ENCODE results near the gene ERF.

Gene ERF

DNA sequence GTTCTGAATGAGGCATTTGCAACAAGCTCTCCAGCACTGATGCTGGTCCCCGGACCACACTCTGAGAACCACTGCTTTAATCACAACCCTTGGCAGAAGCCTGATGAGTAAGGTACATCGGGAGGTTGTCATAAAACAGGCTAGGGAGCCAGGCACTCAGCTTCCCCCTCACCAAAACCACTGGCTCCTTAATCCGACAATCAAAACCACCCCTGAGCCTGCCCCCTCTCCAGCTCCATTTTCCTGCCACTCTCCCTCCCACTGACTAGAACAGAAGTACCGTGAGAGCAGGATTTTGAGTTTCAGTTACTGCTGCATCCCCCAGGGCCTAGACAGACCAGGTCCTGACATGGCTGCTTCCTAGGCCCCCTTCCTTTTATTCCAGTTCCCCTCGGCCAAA lies 19.7 kb downstream of the ERF start:
- DNase-seq (ENCODE audit: low read depth): no peak
- no peak overlapping the region for H3K4me3 ChIP-seq (ENCODE audit: control insufficient read depth, low read depth, low read length)
- TF ChIP-seq CTCF (conservative IDR thresholded peaks at IDR 0.05; ENCODE audit: control insufficient read depth, insufficient read depth, low read depth, low read length): no peak

DNA sequence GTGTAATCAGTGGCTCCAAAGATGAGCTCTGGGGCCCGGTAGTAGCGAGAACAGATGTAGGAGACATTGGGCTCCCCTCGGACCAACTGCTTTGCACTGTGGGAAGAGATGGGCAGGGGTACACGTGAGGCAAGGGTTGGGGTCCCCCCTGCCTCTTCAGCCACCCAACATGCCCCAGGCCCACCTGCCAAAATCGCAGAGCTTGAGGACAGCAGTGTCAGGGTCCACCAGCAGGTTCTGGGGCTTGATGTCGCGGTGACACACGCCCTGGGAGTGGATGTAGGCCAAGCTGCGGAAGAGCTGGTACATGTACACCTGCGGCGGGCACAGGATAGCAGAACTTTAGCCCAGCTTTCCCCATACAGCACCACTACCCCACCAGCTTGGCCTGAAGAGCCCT lies 20.6 kb downstream of the ERF start:
- no peak for TF ChIP-seq CTCF (conservative IDR thresholded peaks at IDR 0.05; ENCODE audit: control insufficient read depth, insufficient read depth, low read depth, low read length)
- no peak overlapping the region for H3K4me3 ChIP-seq (ENCODE audit: control insufficient read depth, low read depth, low read length)
- no peak for DNase-seq (ENCODE audit: low read depth)

- no peak for DNase-seq (ENCODE audit: low read depth)
- H3K4me3 ChIP-seq (ENCODE audit: control insufficient read depth, low read depth, low read length): no peak overlapping the region
- TF ChIP-seq CTCF (conservative IDR thresholded peaks at IDR 0.05; ENCODE audit: control insufficient read depth, insufficient read depth, low read depth, low read length): no peak
These were observed 21.1 kb downstream of the ERF start for GRCh38 chr19:42233678-42234292.

DNA sequence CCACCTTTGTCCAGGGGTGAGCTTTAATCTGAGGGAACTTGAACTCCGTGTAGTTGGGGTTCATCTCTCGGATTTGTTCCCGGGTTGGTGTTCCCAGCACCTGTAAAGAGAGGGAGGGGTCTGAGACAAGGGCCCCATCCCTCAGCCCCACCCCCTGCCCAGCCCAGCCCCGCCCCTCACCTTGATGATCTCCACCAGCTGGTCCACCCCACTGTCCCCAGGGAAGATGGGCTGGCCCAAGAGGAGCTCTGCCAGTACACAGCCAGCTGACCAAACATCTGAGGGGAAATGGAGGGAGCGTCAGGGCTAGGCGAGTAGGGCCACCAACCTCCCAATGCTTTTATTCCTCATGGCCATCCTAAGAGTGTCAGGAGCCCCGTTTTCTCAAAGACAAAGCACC lies 21.8 kb downstream of the ERF start:
- TF ChIP-seq CTCF (conservative IDR thresholded peaks at IDR 0.05; ENCODE audit: control insufficient read depth, insufficient read depth, low read depth, low read length): no peak
- no peak overlapping the region for H3K4me3 ChIP-seq (ENCODE audit: control insufficient read depth, low read depth, low read length)

DNA sequence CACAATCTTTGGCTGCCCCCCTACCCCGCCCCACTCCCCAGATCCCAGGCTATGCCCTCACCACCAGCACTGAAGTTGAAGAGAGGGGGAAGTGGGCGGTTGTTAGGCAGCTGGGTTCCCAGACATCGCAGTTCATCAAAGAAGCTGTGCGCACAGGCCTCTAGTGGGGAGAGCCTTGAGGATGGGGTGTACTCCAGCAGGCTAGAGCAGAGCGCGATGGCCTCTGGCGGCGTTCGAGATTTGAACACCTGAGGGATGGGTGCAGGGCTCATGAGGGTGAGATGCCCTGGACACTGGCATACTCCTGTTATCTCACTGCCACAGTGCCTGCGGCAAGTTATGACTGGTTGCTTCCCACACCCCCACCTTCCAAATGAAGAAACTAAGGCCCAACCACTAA lies 22.5 kb downstream of the ERF start:
- no peak for DNase-seq (ENCODE audit: low read depth)
- no peak for TF ChIP-seq CTCF (conservative IDR thresholded peaks at IDR 0.05; ENCODE audit: control insufficient read depth, insufficient read depth, low read depth, low read length)
- H3K4me3 ChIP-seq (ENCODE audit: control insufficient read depth, low read depth, low read length): no peak overlapping the region

More for the DNA sequence above, 21.8 kb downstream of the ERF start:
- DNase-seq (ENCODE audit: low read depth): no peak

- DNase-seq (ENCODE audit: low read depth): no peak
- no peak for TF ChIP-seq CTCF (conservative IDR thresholded peaks at IDR 0.05; ENCODE audit: control insufficient read depth, insufficient read depth, low read depth, low read length)
- no peak overlapping the region for H3K4me3 ChIP-seq (ENCODE audit: control insufficient read depth, low read depth, low read length)
These were observed 24.4 kb downstream of the ERF start for GRCh38 chr19:42230571-42230970.

DNA sequence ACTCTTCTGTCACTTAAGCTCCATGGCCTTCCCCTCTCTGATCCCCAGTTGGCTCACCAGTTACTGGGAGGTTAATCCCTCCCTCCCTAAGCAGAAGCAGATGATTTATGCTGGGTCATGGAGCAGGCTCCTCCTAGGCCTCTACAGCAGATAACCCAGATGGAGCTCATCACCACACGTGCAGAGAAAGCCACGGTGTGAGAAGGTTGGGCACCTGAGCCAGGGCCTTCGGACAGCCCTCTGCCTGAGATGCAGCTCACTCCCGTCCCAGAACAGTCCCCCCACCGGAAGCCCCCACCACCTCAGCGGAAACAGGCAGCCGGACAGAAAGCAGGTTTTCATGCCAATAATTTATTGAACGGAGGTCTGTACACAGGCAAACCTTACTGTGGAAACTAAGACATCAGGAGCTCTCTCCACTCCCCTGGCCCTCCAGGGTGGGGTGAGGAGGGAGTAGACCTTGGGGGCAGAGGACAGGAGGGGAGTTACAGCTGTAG lies 25.0 kb downstream of the ERF start:
- DNase-seq (ENCODE audit: low read depth): peak; percentile 67
- no peak for TF ChIP-seq CTCF (conservative IDR thresholded peaks at IDR 0.05; ENCODE audit: control insufficient read depth, insufficient read depth, low read depth, low read length)
- no peak overlapping the region for H3K4me3 ChIP-seq (ENCODE audit: control insufficient read depth, low read depth, low read length)

Measured in fibroblast of mammary gland (primary cell).